Sigmoid colon (tissue), 7 donors: ENCODE results near the gene SNX27. TPM values are rescaled to one million over a fixed set of nuclear protein-coding genes. Genes with fewer than 3 reads are reported as not detected.

Experiments used
- DNase-seq: peaks from one replicate; pipeline ENCODE4 v3.0.0-alpha.2; 2019
- H3K27ac ChIP-seq, 4 donors: fragments of 200-600 bp; sonication (generic); one replicate each; pipeline ENCODE4 v1.5.1; 2016 to 2019; ENCODE audit warnings: mild to moderate bottlenecking in 1 of 4
- H3K27me3 ChIP-seq, 3 donors: fragments of 200-600 bp; sonication (generic); one replicate each; pipeline ENCODE4 v1.5.1; 2019; ENCODE audit warnings: mild to moderate bottlenecking in 1 of 3
- H3K36me3 ChIP-seq, 4 donors: fragments of 200-600 bp; sonication (generic); one replicate each; pipeline ENCODE4 v1.5.1; 2016 to 2019
- H3K4me1 ChIP-seq, 4 donors: fragments of 200-600 bp; sonication (generic); one replicate each; pipeline ENCODE4 v1.5.1; 2017 to 2019
- H3K4me3 ChIP-seq, 4 donors: fragments of 200-600 bp; sonication (generic); one replicate each; pipeline ENCODE4 v1.5.1; 2017 to 2019; ENCODE audit warnings: mild to moderate bottlenecking in 2 of 4, moderate library complexity in 1 of 4
- H3K9me3 ChIP-seq, 4 donors: fragments of 200-600 bp in 3 of 4; sonication (generic) in 3 of 4; one replicate each; pipeline versions ENCODE4 v1.5.1 to v1.6.1; 2013 to 2019
- CTCF ChIP-seq, 4 experiments: fragments of 450-650 bp in 3 of 4; fragments of 200-600 bp in 1 of 4; IDR thresholded peaks; one replicate each; pipeline ENCODE4 v1.5.1; 2016 to 2019; ENCODE audit warnings: antibody characterized with exemption in 4 of 4, mild to moderate bottlenecking in 3 of 4, moderate library complexity in 2 of 4
- EP300 ChIP-seq, 4 donors: sonication (generic); formaldehyde crosslinking; IDR thresholded peaks; one replicate each; pipeline ENCODE4 v1.6.1; 2017; ENCODE audit warnings: antibody characterized with exemption in 4 of 4
- POLR2A ChIP-seq, 2 donors: fragments of 450-650 bp; IDR thresholded peaks; one replicate each; pipeline ENCODE4 v1.6.1; 2016; ENCODE audit warnings: antibody characterized with exemption in 2 of 2, mild to moderate bottlenecking in 2 of 2, moderate library complexity in 2 of 2
- POLR2AphosphoS5 ChIP-seq, 4 donors: sonication (generic); formaldehyde crosslinking; IDR thresholded peaks; one replicate each; pipeline ENCODE4 v1.6.1; 2017; ENCODE audit warnings: antibody characterized with exemption in 4 of 4
- WGBS, 2 donors: extraction: QIAGEN DNeasy Blood & Tissue Kit; methylation state at CpG; one replicate each; pipeline ENCODE4 v1.1.7; 2013; 5-methylcytosine and 5-hydroxymethylcytosine counted together
- intact Hi-C: fragments of 100-400 bp; cut with DNase I; formaldehyde crosslinking; loops from one replicate; pipeline ENCODE4 v1.15.1; 2023
- polyA plus RNA-seq, 3 donors: library from polyadenylated mRNA; stranded (reverse); fragments of 200-250 nt; gene quantifications; one replicate each; pipeline ENCODE4 v1.2.3, GENCODE V29; 2013
- small RNA-seq, 3 donors: library from RNA; depleted of rRNA; stranded (forward); fragments of <200 nt; gene quantifications; one replicate each; pipeline ENCODE3, GENCODE V24; 2016
- total RNA-seq, 4 donors: library from RNA; depleted of rRNA; stranded (reverse); fragments of >200 nt; gene quantifications; one replicate each; pipeline ENCODE4 v1.1.0, GENCODE V29; 2016
- donor health status: healthy with polysubstance abuse.
- donor health status: Bipolar disorder and iron deficiency.
- donor health status: healthy.

The SNX27 gene
- total and polyA plus RNA-seq, 7 donors: 3.6 to 59.0 (median 49.0) TPM

- DNase-seq: no peak
- no peak overlapping the region for H3K27ac ChIP-seq
- H3K4me1 ChIP-seq: no peaks in the 10 kb centered on the region
- no peak overlapping the region for H3K4me3 ChIP-seq
- intact Hi-C loops: no loop called here
- H3K9me3 ChIP-seq: peaks cover 0 to 10% (median 0%) of the 10 kb centered on the region in 4 donors
- H3K36me3 ChIP-seq: no peaks in the 10 kb centered on the region
- no peaks in the 10 kb centered on the region for H3K27me3 ChIP-seq
- no peak for TF ChIP-seq EP300 (IDR thresholded peaks at IDR 0.05)
- no peak for TF ChIP-seq POLR2A (IDR thresholded peaks at IDR 0.05)
- no peak for TF ChIP-seq CTCF (IDR thresholded peaks at IDR 0.05)
- no peak for TF ChIP-seq POLR2AphosphoS5 (IDR thresholded peaks at IDR 0.05)
Observed at GRCh38 chr1:151737479-151737878, 125.6 kb downstream of the SNX27 start.

DNA sequence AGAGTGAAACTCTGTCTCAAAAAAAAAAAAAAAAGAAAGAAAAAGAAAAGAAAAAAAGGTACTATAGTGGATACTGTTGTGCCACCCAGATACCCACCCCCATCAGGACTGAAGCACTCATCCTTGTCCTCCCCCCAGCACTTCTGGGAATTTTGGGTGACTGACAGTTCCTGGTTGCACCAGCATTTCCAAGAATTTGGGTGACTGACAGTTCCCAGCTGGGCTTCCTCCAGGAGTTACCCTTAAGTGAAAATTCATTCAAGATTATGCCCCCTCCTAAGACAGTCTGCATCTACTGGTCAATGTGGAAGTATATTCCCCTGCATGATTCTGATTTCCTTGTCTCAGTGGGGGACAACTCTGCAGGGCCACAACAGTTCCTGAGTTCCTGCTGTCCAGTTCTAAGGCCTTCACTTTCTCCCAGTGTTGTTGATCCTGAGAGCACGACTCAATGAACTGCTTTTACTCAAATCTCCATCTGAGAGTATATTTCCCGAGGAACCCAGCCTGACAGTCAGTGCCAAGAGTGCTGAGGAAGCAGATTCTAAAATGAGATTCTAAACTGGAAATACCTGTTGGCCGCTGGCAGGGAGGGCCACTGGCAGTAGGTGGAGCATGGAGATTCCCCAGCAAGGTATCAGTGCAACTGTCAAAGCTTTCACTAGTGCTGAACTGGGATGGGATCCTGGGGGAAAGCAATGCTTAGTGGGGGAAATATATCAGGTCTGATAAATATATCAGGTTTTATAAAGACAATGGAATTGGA lies 127.9 kb downstream of the SNX27 start:
- WGBS, 2 donors: 18 to 52% methylated on average over 3 of the region's 3 CpGs
- Histone ChIP-seq H3K36me3 (no peaks in the 10 kb centered on the region), H3K27me3 (no peaks in the 10 kb centered on the region), H3K4me1 (no peaks in the 10 kb centered on the region), H3K9me3 (peaks cover 0 to 10% (median 0%) of the 10 kb centered on the region in 4 donors), H3K27ac (no peak overlapping the region), H3K4me3 (no peak overlapping the region)
- DNase-seq: no peak
- intact Hi-C loops: no loop called here
- TF ChIP-seq CTCF (IDR thresholded peaks at IDR 0.05) (no peak), POLR2A (IDR thresholded peaks at IDR 0.05) (no peak), EP300 (IDR thresholded peaks at IDR 0.05) (no peak), POLR2AphosphoS5 (IDR thresholded peaks at IDR 0.05) (no peak)

DNA sequence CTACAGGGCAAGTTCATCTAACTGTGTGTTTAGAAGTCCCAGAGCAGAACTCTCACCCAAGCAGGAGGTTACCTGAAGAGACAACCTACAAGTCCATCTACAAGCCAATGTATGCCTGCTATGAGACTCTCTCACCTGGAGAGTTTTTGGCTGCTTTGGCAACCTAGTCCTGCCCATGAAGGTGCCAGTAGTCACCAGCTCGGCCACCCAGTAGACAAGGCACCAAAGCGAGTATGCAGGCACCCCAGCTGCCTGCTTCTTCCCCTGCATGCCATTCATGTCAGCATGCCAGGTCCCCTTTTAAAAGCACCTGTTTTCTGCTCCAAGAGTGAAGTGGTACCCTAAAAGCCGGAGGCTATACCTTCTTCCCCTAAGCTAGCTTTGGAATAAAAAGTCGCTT lies 129.7 kb downstream of the SNX27 start:
- intact Hi-C loops: no loop called here
- TF ChIP-seq POLR2AphosphoS5 (IDR thresholded peaks at IDR 0.05) (no peak), CTCF (IDR thresholded peaks at IDR 0.05) (no peak), POLR2A (IDR thresholded peaks at IDR 0.05) (no peak), EP300 (IDR thresholded peaks at IDR 0.05) (no peak)
- Histone ChIP-seq H3K4me3 (no peak overlapping the region), H3K9me3 (peaks cover 0 to 10% (median 0%) of the 10 kb centered on the region in 4 donors), H3K4me1 (no peaks in the 10 kb centered on the region), H3K27me3 (no peaks in the 10 kb centered on the region), H3K36me3 (no peaks in the 10 kb centered on the region), H3K27ac (no peak overlapping the region)
- 92 to 94% methylated on average over 4 of the region's 4 CpGs for WGBS, 2 donors
- no peak for DNase-seq

Small RNA genes within 50 kb of the gene (small RNA-seq; reads per million reads assigned to genes)
- gene RNU6-1062P (0 reads per million in 3 donors), gene RNU6-662P (0 reads per million in 3 donors)

Other genes with a start within 250 kb of the SNX27 start
- 100 to 1,000 TPM in 3 of 4 donors, 10 to 100 TPM in 1; 95.8 to 142 (median 127) TPM for gene SELENBP1, start 239.3 kb upstream of the SNX27 start, total RNA-seq
- 1,000 to 10,000 TPM in 1 of 3 donors, 100 to 1,000 TPM in 2; 787 to 1,051 (median 895) TPM for gene SELENBP1, start 239.3 kb upstream of the SNX27 start, polyA plus RNA-seq
- 100 to 1,000 TPM; 237 to 277 (median 249) TPM for gene PSMB4, start 212.5 kb upstream of the SNX27 start, total RNA-seq
- 100 to 1,000 TPM; 321 to 362 (median 338) TPM for gene PSMB4, start 212.5 kb upstream of the SNX27 start, polyA plus RNA-seq
- 10 to 100 TPM; 40.6 to 75.3 (median 46.4) TPM for gene POGZ, start 152.6 kb upstream of the SNX27 start, total RNA-seq
- gene POGZ, start 152.6 kb upstream of the SNX27 start, polyA plus RNA-seq: 10 to 100 TPM in 1 of 3 donors, 1 to 10 TPM in 2; 7.2 to 24.6 (median 9.0) TPM
- gene CGN, start 100.7 kb upstream of the SNX27 start, total RNA-seq: 1 to 10 TPM in 1 of 4 donors, under 1 TPM in 3; 0.33 to 1.8 (median 0.62) TPM
- gene CGN, start 100.7 kb upstream of the SNX27 start, polyA plus RNA-seq: 100 to 1,000 TPM in 2 of 3 donors, 10 to 100 TPM in 1; 91.9 to 132 (median 115) TPM
- gene TUFT1, start 71.7 kb upstream of the SNX27 start, total RNA-seq: 10 to 100 TPM in 3 of 4 donors, 1 to 10 TPM in 1; 8.0 to 13.4 (median 11.5) TPM
- gene TUFT1, start 71.7 kb upstream of the SNX27 start, polyA plus RNA-seq: 10 to 100 TPM; 12.1 to 18.0 (median 16.8) TPM
- gene CELF3, start 104.8 kb downstream of the SNX27 start, total RNA-seq: 1 to 10 TPM; 1.3 to 4.3 (median 1.6) TPM
- gene CELF3, start 104.8 kb downstream of the SNX27 start, polyA plus RNA-seq: 1 to 10 TPM in 1 of 3 donors, under 1 TPM in 2; 0.60 to 2.4 (median 0.69) TPM
- gene RIIAD1, start 109.5 kb downstream of the SNX27 start, total RNA-seq: 10 to 100 TPM in 1 of 4 donors, not detected in 3; 11.4 TPM
- gene RIIAD1, start 109.5 kb downstream of the SNX27 start, polyA plus RNA-seq: under 1 TPM in 1 of 3 donors, not detected in 2; 0.39 TPM
- gene MRPL9, start 151.4 kb downstream of the SNX27 start, total RNA-seq: 10 to 100 TPM; 49.6 to 68.7 (median 66.9) TPM
- gene MRPL9, start 151.4 kb downstream of the SNX27 start, polyA plus RNA-seq: 10 to 100 TPM; 47.9 to 55.8 (median 51.7) TPM
- 1 to 10 TPM; 3.7 to 4.9 (median 3.9) TPM for gene TDRKH, start 178.4 kb downstream of the SNX27 start, total RNA-seq
- 1 to 10 TPM; 1.8 to 5.5 (median 2.3) TPM for gene TDRKH, start 178.4 kb downstream of the SNX27 start, polyA plus RNA-seq
- under 1 TPM in 1 of 4 donors, not detected in 3; 0.16 TPM for gene LINGO4, start 193.4 kb downstream of the SNX27 start, total RNA-seq
- gene LINGO4, start 193.4 kb downstream of the SNX27 start, polyA plus RNA-seq: under 1 TPM in 1 of 3 donors, not detected in 2; 0.13 TPM
- under 1 TPM in 3 of 4 donors, not detected in 1; 0.27 to 0.71 (median 0.49) TPM for gene RORC, start 219.8 kb downstream of the SNX27 start, total RNA-seq
- 10 to 100 TPM in 2 of 3 donors, 1 to 10 TPM in 1; 7.1 to 18.0 (median 10.4) TPM for gene RORC, start 219.8 kb downstream of the SNX27 start, polyA plus RNA-seq
- not detected for gene C2CD4D, start 227.8 kb downstream of the SNX27 start, total RNA-seq
- under 1 TPM; 0.20 to 0.69 (median 0.60) TPM for gene C2CD4D, start 227.8 kb downstream of the SNX27 start, polyA plus RNA-seq
- not detected for gene THEM5, start 241.7 kb downstream of the SNX27 start, total RNA-seq
- not detected for gene THEM5, start 241.7 kb downstream of the SNX27 start, polyA plus RNA-seq